Measurements from ENCODE around the gene NME1.
"Not testable (repeated sequence)": the region's sequence is repeated elsewhere in the genome, so short reads cannot be mapped to it uniquely, and the experiment has no call there.

Gene NME1

DNA sequence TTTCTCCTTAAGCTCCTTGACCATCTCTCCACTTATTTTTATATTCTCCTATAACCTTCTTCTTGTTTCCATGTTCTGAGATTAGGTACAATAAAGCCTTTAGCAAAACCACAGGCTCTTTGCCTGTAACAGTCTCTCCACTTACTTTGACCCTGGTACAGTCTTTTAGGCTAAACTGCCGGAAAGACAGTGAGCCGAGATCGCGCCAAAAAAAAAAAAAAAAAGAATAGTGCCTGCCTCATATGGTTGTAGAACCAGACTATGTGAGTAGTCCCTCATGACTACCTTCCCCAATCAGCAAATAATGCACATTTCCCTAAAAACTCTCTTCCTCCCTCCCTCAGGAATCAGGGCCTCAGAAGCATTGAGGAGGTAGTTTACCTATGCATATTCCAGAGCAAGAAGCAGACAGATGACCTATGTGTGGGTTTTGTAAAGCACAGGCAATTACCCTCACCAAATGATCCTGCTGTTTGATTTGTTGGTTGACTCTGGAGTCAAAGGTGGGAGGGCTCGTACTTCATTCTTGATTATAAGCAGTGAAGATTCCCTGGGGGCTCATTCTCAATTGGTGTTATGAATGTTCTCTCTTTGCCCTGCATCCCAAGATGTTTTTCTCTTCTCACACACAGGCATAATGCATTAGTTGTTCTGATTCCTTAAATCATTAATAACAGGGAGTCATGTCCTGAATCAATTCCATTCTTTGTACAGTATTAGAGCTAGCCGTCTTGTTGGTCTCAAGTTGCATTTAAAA lies 8.9 kb upstream of the NME1 start:
- DNase-seq (ENCODE audit: low spot score) (no peak), FAIRE-seq (no peak)

GRCh38 chr17:51147650-51148049 lies 5.7 kb upstream of the NME1 start:
- FAIRE-seq, result no peak
- DNase-seq (ENCODE audit: low spot score), result no peak

DNA sequence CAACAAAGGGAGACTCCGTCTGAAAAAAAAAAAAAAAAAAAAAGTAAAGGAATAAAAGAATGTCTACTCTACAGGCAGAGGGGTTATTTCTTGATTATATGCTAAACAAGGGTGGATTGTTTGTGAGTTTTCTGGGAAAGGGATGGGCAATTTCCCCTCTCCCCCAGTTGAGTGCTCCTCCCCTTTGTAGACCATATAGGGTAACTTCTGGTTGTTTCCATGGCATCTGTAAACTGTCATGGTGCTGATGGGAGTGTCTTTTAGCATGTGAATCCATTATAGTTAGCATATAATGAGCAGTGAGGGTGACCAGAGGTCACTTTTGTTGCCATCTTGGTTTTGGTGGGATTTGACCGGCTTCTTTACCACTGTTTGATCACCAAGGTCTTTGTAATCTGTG lies 4.2 kb upstream of the NME1 start:
- no peak for FAIRE-seq
- DNase-seq (ENCODE audit: low spot score), result no peak

DNA sequence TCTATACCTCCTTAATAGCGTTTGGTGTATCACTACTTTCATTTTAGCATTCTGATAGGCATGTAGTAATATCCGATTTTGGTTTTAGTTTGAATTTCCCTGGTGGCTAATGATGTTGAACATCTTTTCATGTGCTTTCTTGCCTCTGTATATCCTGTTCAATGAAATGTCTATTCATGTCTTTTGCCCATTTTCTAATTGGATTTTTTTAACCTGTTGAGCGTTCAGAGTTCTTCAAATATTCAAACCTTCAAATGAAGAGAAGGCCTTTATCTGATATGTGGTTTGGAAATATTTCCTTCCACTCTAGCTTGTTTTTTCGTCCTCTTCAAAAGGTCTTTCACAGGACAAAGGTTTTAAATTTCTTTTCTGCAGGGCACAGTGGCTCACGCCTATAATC lies 2.4 kb upstream of the NME1 start:
- FAIRE-seq (no peak), DNase-seq (ENCODE audit: low spot score) (no peak)

GRCh38 chr17:51152766-51153209 lies 571 bp upstream of the NME1 start:
- no peak for FAIRE-seq
- no peak for DNase-seq (ENCODE audit: low spot score)

DNA sequence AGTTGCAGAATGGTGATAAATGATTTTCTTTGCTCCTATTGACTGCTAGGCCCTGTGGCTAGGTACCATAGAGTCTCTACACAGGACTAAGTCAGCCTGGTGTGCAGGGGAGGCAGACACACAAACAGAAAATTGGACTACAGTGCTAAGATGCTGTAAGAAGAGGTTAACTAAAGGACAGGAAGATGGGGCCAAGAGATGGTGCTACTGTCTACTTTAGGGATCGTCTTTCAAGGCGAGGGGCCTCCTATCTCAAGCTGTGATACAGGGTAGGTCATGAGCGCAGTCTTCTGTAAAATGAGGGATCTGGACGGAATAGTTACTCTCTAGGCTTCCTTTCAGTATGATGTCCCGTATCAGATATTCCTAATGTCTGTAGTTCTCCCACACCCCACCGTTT lies 817 bp downstream of the NME1 start:
- DNase-seq (ENCODE audit: low spot score), result no peak

DNA sequence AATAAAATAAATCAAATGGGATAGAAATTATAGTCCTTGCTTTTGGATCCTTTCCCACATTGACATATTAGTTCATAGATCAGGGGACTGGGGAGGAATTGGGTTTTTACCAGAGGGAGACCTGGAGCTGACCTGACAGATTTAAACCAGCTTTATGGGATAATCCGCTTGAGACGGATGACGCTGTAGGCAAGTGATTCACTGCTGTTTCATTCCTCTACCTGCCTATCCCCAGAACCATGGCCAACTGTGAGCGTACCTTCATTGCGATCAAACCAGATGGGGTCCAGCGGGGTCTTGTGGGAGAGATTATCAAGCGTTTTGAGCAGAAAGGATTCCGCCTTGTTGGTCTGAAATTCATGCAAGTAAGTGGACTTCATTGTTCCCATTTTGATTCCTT lies 2.1 kb downstream of the NME1 start:
- no peak for DNase-seq (ENCODE audit: low spot score)
- FAIRE-seq, result no peak

More for the DNA sequence above, 817 bp downstream of the NME1 start:
- no peak for FAIRE-seq

DNA sequence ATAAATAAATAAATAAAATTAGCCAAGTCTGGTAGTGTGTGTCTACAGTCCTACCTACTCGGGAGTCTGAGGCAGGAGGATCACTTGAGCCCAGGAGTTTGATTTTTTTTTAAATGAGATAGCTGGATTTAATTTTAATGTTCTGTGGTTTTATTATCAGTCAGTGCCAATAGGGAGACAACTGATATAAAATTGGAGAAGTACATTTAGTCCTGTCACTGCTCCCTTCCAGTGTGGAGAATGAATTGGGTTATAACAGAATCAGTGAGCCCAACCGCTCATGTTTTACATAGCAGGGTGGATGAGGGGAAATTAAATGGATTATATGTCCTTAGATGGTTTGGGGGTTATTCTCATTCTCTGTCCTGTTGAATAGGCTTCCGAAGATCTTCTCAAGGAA lies 6.2 kb downstream of the NME1 start:
- FAIRE-seq (no peak), DNase-seq (ENCODE audit: low spot score) (no peak)

GRCh38 chr17:51161541-51161940 lies 8.2 kb downstream of the NME1 start:
- FAIRE-seq, result no peak
- no peak for DNase-seq (ENCODE audit: low spot score)

- no peak for FAIRE-seq
- DNase-seq (ENCODE audit: low spot score), result no peak
These were observed 11.7 kb downstream of the NME1 start for GRCh38 chr17:51164911-51165679.

GRCh38 chr17:51165680-51166197 lies 12.4 kb downstream of the NME1 start:
- FAIRE-seq, result no peak
- no peak for DNase-seq (ENCODE audit: low spot score)

GRCh38 chr17:51166198-51166986 lies 13.0 kb downstream of the NME1 start, which contains the start of gene NME2:
Gene NME2 (plus strand): TSS chr17:51166411. CDS start chr17:51166831, 420 bp downstream.
- FAIRE-seq (no peak), DNase-seq (ENCODE audit: low spot score) (peak; percentile 84)

- DNase-seq (ENCODE audit: low spot score) (peak; percentile 26), FAIRE-seq (no peak)
These were observed 13.9 kb downstream of the NME1 start for GRCh38 chr17:51166987-51167931.

DNA sequence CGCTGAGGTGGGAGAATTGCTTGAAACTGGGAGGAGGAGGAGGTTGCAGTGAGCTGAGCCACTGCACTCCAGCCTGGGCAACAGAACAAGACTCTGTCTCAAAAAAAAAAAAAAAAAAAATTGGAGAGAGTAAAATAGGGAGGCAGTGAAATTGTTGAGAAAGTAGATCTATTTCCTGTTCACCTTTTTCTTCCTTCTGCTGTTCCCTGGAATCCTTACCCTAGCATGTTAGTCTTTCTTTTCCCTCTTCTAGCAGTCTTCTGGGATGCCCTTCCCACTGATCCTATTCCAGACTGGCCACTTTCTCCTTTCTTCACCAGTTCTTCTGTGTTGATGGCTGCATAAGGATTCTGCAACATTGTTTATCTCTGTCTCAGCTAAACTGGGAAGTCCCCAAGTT lies 16.0 kb downstream of the NME1 start:
- FAIRE-seq, result no peak
- no peak for DNase-seq (ENCODE audit: low spot score)

DNA sequence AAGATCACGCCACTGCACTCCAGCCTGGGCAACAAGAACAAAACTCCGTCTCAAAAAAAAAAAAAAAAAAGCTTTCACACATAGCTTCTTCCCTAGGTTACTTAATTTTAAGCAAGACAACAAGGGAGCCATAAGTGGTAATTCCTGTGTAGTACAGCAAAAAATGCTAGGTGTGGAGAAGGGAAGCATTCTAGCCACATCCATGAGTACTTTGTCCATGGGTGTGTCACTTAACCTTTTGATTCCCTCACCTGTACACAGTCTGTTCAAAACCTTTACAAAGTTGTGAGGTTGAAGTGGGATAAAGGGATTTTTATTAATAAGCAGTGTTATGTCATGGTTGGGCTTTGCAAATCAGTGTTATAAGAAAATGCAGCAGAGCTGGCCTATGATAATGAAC lies 17.4 kb downstream of the NME1 start:
- DNase-seq (ENCODE audit: low spot score), result no peak
- FAIRE-seq, result no peak

- not testable (repeated sequence) for FAIRE-seq; DNase-seq (ENCODE audit: low spot score)
These were observed 18.7 kb downstream of the NME1 start for GRCh38 chr17:51172030-51172429.

DNA sequence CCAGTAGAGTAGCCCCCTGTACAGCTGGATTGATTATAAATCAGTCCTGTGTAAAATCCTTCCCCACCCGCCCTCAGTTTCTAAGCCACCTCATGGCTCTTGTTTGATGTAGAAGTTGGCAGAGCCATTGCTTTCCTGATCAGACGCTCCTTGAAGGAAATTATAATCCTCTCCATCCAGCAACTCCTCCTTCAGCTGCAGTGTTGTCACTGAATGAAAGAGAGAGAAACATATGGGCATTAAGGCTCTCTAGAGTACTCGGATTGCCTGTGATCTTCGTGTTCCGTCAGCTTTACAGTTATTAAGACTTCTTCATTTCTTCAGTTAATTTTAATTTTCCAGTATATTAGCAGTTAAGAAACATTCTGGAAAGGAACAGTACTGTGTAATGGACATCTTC lies 27.1 kb downstream of the NME1 start:
- FAIRE-seq (no peak), DNase-seq (ENCODE audit: low spot score) (no peak)

GRCh38 chr17:51184124-51184523 lies 30.8 kb downstream of the NME1 start:
- no peak for DNase-seq (ENCODE audit: low spot score)
- no peak for FAIRE-seq

GRCh38 chr17:51185763-51186332 lies 32.5 kb downstream of the NME1 start:
- FAIRE-seq (no peak), DNase-seq (ENCODE audit: low spot score) (no peak)

DNA sequence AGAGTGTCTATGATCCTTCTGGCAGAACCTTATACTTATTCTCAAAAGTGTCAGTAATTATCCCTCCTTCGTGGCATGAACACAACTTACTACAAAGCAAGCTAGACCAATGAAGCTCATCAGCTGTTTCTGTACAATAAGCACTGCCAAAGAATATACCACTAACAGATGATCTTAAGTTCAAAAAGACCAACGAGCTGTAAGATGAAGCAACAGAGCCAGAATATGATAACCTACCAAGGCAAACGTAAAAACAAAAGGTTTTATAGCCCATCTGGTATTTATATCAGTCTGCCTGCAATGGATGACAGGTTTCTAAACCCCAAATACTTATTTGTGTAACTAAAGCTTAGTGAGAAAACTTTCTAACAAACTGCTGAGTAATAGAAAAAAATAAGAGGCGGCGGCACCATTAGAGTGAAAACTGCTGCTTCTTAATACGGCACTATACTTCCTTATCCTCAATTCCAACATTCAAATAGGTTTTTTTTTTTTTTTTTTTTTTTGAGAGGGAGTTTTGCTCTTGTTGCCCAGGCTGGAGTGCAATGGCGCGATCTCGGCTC lies 35.0 kb downstream of the NME1 start:
- no peak for FAIRE-seq
- DNase-seq (ENCODE audit: low spot score), result no peak

All from RCC 7860 (cell line).